Left lung (tissue), 10 donors: ENCODE data around the gene CALHM3. TPM values are rescaled to one million over a fixed set of nuclear protein-coding genes. Genes with fewer than 3 reads are reported as not detected.
A peak's percentile ranks its signal among the peaks of the same experiment; 100 is the strongest.

ENCODE experiments used
- ATAC-seq: fragments of 200-7000 bp; cut with Tn5 transposase; one replicate; pipeline ENCODE4 v1.9.1; 2020; ENCODE audit warnings: moderate library complexity
- DNase-seq, 4 donors: peaks; one replicate each; pipeline ENCODE4 v3.0.0-alpha.2; 2013 to 2020
- H3K27ac ChIP-seq, 2 donors: fragments of 200-600 bp; sonication (generic) in 1 of 2; one replicate each; pipeline versions ENCODE4 v1.5.0 to v1.8.0; 2020 to 2021
- H3K27me3 ChIP-seq, 2 donors: fragments of 200-600 bp; sonication (generic) in 1 of 2; one replicate each; pipeline versions ENCODE4 v1.5.0 to v1.8.0; 2020 to 2021
- H3K36me3 ChIP-seq, 2 donors: fragments of 200-600 bp; sonication (generic) in 1 of 2; one replicate each; pipeline versions ENCODE4 v1.5.0 to v1.8.0; 2020 to 2021
- H3K4me1 ChIP-seq, 2 donors: fragments of 200-600 bp; one replicate each; pipeline ENCODE4 v1.8.0; 2021
- H3K4me3 ChIP-seq, 2 donors: fragments of 200-600 bp; sonication (generic) in 1 of 2; one replicate each; pipeline versions ENCODE4 v1.5.0 to v1.8.0; 2020 to 2021; ENCODE audit warnings: mild to moderate bottlenecking in 1 of 2
- H3K9me3 ChIP-seq, 2 donors: fragments of 200-600 bp; sonication (generic) in 1 of 2; one replicate each; pipeline versions ENCODE4 v1.5.0 to v1.8.0; 2020 to 2021
- intact Hi-C, 2 donors: fragments of 100-400 bp; cut with DNase I; formaldehyde crosslinking; loops; one replicate each; pipeline versions ENCODE4 v1.11.2 to v1.14.2; 2022
- polyA plus RNA-seq, 6 donors: library from polyadenylated mRNA; unstranded; fragments of 120-200 nt; gene quantifications; one replicate each; pipeline ENCODE4 v1.2.1, GENCODE V29; 2013; ENCODE audit not compliant: insufficient read length in 6 of 6
- total RNA-seq, 2 donors: library from RNA; stranded (reverse); fragmentation: NEBNext Ultra II Directional; extraction: Animal tissue kit (Norgen Biotek cat#: 25700); gene quantifications; one replicate each; pipeline ENCODE4 v1.2.1, GENCODE V29; 2021
- TF ChIP-seq, protein P1 (sequence below), 2 donors: fragments of 200-600 bp; sonication (generic) in 1 of 2; IDR thresholded peaks; one replicate each; pipeline versions ENCODE4 v1.5.0 to v1.8.0; 2021; ENCODE audit warnings: antibody characterized with exemption in 2 of 2
- donor health status: DM: no; HTN: yes; CAD: no.
- donor health status: DM: no; HTN: no; CAD: no.

The CALHM3 gene
- total and polyA plus RNA-seq, 8 donors = 0.16 TPM; not detected in 7

DNA sequence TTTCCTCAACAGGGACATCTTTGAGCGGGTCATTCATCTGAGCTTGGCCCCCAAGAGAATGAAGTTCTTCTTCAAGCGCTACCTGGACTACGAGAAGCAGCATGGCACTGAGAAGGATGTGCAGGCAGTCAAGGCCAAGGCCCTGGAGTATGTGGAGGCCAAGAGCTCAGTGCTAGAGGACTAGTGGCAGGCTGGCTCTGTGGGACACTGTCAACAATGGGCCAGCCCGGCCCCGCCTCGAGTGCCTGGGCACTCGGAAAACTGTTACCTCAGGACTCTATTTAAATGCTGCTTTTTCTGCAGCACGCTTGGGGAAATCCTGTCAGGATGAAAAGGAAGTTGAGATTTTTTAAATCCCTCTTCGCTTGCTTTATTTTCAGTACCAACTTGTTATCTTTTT lies 33.7 kb downstream of the CALHM3 start:
- ATAC-seq = no peak
- Histone ChIP-seq H3K4me1 (peaks cover 27 to 69% of the 10 kb centered on the region in 2 donors), H3K27ac (peak overlapping the region in 1 of 2 donors; percentile 63), H3K4me3 (no peak overlapping the region), H3K27me3 (no peaks in the 10 kb centered on the region), H3K9me3 (no peaks in the 10 kb centered on the region), H3K36me3 (peaks cover 0 to 98% of the 10 kb centered on the region in 2 donors)
- TF ChIP-seq, protein P1, sequence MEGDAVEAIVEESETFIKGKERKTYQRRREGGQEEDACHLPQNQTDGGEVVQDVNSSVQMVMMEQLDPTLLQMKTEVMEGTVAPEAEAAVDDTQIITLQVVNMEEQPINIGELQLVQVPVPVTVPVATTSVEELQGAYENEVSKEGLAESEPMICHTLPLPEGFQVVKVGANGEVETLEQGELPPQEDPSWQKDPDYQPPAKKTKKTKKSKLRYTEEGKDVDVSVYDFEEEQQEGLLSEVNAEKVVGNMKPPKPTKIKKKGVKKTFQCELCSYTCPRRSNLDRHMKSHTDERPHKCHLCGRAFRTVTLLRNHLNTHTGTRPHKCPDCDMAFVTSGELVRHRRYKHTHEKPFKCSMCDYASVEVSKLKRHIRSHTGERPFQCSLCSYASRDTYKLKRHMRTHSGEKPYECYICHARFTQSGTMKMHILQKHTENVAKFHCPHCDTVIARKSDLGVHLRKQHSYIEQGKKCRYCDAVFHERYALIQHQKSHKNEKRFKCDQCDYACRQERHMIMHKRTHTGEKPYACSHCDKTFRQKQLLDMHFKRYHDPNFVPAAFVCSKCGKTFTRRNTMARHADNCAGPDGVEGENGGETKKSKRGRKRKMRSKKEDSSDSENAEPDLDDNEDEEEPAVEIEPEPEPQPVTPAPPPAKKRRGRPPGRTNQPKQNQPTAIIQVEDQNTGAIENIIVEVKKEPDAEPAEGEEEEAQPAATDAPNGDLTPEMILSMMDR (IDR thresholded peaks at IDR 0.05) = no peak
- peak in 1 of 4 donors; percentile 55 for DNase-seq
- intact Hi-C loops = no loop called here

DNA sequence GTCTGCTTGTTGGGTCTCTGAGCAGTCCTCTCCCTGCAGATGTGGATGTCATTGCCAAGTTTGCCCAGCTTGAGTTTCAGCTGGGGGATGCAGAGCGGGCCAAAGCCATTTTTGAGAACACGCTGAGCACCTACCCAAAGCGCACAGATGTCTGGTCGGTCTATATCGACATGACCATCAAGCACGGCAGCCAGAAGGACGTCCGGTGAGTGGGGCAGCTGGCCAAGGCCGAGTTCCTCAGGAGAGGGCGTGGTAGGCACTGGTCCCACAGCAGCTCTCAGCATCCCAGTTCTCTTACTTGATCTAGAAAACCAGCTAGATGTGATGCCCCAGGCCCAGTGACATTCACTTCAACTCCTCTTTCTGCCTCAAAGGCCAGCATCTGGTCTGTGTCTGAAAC lies 34.6 kb downstream of the CALHM3 start:
- Histone ChIP-seq H3K4me3 (no peak overlapping the region), H3K36me3 (peaks cover 0 to 98% of the 10 kb centered on the region in 2 donors), H3K27me3 (no peaks in the 10 kb centered on the region), H3K4me1 (peaks cover 19 to 60% of the 10 kb centered on the region in 2 donors), H3K27ac (no peak overlapping the region), H3K9me3 (no peaks in the 10 kb centered on the region)
- DNase-seq (peak in 1 of 4 donors; percentile 58), ATAC-seq (no peak)
- intact Hi-C loops = no loop called here
- TF ChIP-seq, protein P1 (IDR thresholded peaks at IDR 0.05) = no peak

DNA sequence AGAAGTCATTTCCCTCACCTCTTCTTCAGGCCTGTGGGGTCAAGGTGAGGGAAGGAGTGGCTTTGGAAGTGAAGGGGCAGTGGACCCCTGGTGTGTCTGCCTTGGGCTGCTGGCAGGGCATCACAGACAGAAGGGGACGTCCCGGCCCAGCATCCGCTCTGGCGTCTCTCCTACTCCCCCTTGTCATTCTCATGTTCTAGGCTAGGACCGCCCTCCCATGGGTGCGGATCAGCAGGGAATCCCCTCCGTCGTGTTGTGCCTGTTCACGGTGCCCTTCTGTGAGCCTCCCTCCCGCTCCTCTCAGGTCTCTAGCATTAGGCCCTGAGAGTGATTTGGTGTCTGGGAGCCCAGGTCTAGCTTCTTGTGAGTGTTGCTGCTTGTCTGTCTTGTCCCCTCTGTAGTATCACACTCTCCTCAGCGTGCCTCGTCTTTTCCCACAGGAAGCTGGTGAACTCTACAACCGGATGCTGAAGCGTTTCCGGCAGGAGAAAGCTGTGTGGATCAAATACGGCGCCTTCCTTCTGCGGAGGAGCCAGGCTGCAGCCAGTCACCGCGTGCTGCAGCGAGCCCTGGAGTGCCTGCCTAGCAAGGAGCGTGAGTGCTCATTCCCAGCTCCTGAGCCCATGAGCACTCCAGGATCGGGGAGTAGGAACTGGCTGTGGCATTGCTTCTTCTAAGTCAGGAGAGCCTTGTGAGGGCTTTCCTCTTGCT lies 35.4 kb downstream of the CALHM3 start:
- Histone ChIP-seq H3K9me3 (no peaks in the 10 kb centered on the region), H3K27me3 (no peaks in the 10 kb centered on the region), H3K27ac (no peak overlapping the region), H3K36me3 (peaks cover 0 to 99% of the 10 kb centered on the region in 2 donors), H3K4me1 (peaks cover 10 to 52% of the 10 kb centered on the region in 2 donors), H3K4me3 (no peak overlapping the region)
- ATAC-seq (no peak), DNase-seq (peak in 1 of 4 donors; percentile 60)
- intact Hi-C loops = no loop called here
- TF ChIP-seq, protein P1 (IDR thresholded peaks at IDR 0.05) = no peak

DNA sequence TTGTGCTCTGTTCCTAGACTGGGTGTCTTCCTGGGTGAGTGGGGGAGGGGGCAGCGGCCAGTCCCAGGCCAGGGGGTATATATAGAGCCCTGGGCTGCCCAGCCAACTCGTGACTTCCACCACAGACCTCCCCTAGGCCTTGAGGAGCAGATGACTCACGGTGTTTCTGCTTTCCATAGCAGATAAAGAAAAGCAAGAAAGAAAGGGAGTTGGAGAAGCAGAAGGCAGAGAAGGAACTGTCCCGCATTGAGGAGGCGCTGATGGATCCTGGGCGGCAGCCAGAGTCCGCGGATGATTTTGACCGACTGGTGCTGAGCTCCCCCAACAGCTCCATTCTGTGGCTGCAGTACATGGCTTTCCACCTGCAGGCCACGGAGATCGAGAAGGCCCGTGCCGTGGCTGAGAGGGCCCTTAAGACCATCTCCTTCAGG lies 37.0 kb downstream of the CALHM3 start:
- peaks cover 7 to 36% of the 10 kb centered on the region in 2 donors for H3K4me1 ChIP-seq
- H3K27me3 ChIP-seq = no peaks in the 10 kb centered on the region
- peak; percentile 52 for ATAC-seq
- H3K36me3 ChIP-seq = peaks cover 0 to 100% of the 10 kb centered on the region in 2 donors
- H3K27ac ChIP-seq = peak overlapping the region in 1 of 2 donors; percentile 45
- H3K9me3 ChIP-seq = no peaks in the 10 kb centered on the region
- peak in 2 of 4 donors; percentile 61 to 65 for DNase-seq
- H3K4me3 ChIP-seq = no peak overlapping the region
- TF ChIP-seq, protein P1 (IDR thresholded peaks at IDR 0.05) = no peak
- intact Hi-C loops = no loop called here

DNA sequence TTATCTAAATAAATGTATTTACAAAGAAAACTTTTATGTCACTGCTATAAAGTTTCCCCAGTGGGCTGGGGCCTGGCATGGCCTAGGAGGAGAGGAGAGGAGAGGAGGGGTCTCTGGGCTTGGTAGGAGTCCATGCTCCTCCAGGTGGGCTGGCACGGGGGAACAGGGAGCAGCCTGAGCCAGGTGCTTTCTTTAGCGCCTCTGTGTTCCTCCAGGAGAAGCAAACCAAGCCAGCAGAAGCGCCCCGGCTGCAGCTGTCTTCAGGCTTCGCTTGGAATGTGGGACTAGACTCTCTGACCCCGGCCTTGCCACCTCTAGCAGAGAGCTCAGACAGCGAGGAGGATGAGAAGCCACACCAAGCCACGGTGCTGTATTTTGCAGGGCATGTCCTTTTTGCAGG lies 37.4 kb downstream of the CALHM3 start:
- no peaks in the 10 kb centered on the region for H3K9me3 ChIP-seq
- H3K4me3 ChIP-seq = no peak overlapping the region
- peak in 1 of 4 donors; percentile 63 for DNase-seq
- TF ChIP-seq, protein P1 (IDR thresholded peaks at IDR 0.05) = no peak
- H3K27ac ChIP-seq = peak overlapping the region in 1 of 2 donors; percentile 45
- ATAC-seq = no peak
- intact Hi-C loops = no loop called here
- H3K4me1 ChIP-seq = peaks cover 2 to 31% of the 10 kb centered on the region in 2 donors
- peaks cover 0 to 100% of the 10 kb centered on the region in 2 donors for H3K36me3 ChIP-seq
- H3K27me3 ChIP-seq = no peaks in the 10 kb centered on the region
